MM.1S (cell line): ENCODE data around the gene SPTLC3.

ENCODE experiments used
- CTCF ChIP-seq: fragments of 300-600 bp; sonication (generic); IDR thresholded peaks from 2 replicates; pipeline ENCODE4 v1.5.1; 2016; ENCODE audit warnings: antibody characterized with exemption, low read length, mixed read lengths
- EZH2 ChIP-seq: fragments of 300-600 bp; sonication (generic); optimal IDR thresholded peaks from 2 replicates; pipeline ENCODE3; 2017; ENCODE audit warnings: low read depth, mild to moderate bottlenecking, antibody characterized with exemption, low read length, mixed read lengths
- EZH2phosphoT487 ChIP-seq: fragments of 300-600 bp; sonication (generic); IDR thresholded peaks from 2 replicates; pipeline ENCODE4 v1.6.1; 2018; ENCODE audit warnings: antibody characterized with exemption, low read length

- TF ChIP-seq CTCF (no peak), EZH2 (no peak), EZH2phosphoT487 (no peak)
These were observed 172.5 kb downstream of the SPTLC3 start for GRCh38 chr20:13180986-13181889.
